NCI-H128 (cell line): Measurements from ENCODE around the gene FRZB.
"Not testable (repeated sequence)": the region's sequence is repeated elsewhere in the genome, so short reads cannot be mapped to it uniquely, and the experiment has no call there.

Experiments
- DNase-seq: peaks from one replicate; lab custom pipeline; 2025; ENCODE audit not compliant: unreplicated experiment; lab: John Stamatoyannopoulos, UW

The FRZB gene

GRCh38 chr2:182890773-182891378 lies 24.4 kb upstream of the FRZB start:
- DNase-seq = no peak

- DNase-seq = no peak
Observed at GRCh38 chr2:182890305-182890704, 23.9 kb upstream of the FRZB start.

- DNase-seq = no peak
Observed at GRCh38 chr2:182887753-182888415, 21.4 kb upstream of the FRZB start.

GRCh38 chr2:182887093-182887492 lies 20.7 kb upstream of the FRZB start:
- DNase-seq = no peak

GRCh38 chr2:182885771-182886170 lies 19.3 kb upstream of the FRZB start:
- no peak for DNase-seq

- DNase-seq = no peak
Observed at GRCh38 chr2:182883451-182883850, 17.0 kb upstream of the FRZB start.

GRCh38 chr2:182880100-182880499 lies 13.7 kb upstream of the FRZB start:
- not testable (repeated sequence) for DNase-seq

- DNase-seq = not testable (repeated sequence)
Observed at GRCh38 chr2:182876653-182877052, 10.2 kb upstream of the FRZB start.

- DNase-seq = no peak
Observed at GRCh38 chr2:182870227-182870626, 3.8 kb upstream of the FRZB start.

GRCh38 chr2:182868054-182868796 lies 1.8 kb upstream of the FRZB start:
- DNase-seq = no peak

GRCh38 chr2:182867426-182868053 lies 1.1 kb upstream of the FRZB start:
- no peak for DNase-seq

GRCh38 chr2:182866095-182866460 lies 359 bp downstream of the FRZB start:
- DNase-seq = no peak

- DNase-seq = no peak
Observed at GRCh38 chr2:182864949-182865570, 1.4 kb downstream of the FRZB start.

GRCh38 chr2:182863642-182864041 lies 2.8 kb downstream of the FRZB start:
- no peak for DNase-seq

- DNase-seq = no peak
Observed at GRCh38 chr2:182862091-182862490, 4.3 kb downstream of the FRZB start.

- no peak for DNase-seq
Observed at GRCh38 chr2:182860858-182861257, 5.6 kb downstream of the FRZB start.

GRCh38 chr2:182858671-182859070 lies 7.8 kb downstream of the FRZB start:
- DNase-seq = no peak

- no peak for DNase-seq
Observed at GRCh38 chr2:182855376-182855775, 11.1 kb downstream of the FRZB start.

GRCh38 chr2:182854375-182855105 lies 11.9 kb downstream of the FRZB start:
- DNase-seq = no peak

- no peak for DNase-seq
Observed at GRCh38 chr2:182852801-182853200, 13.6 kb downstream of the FRZB start.

GRCh38 chr2:182852090-182852489 lies 14.3 kb downstream of the FRZB start:
- no peak for DNase-seq
